SK-N-SH treated with all-trans-retinoic acid at 6 μM for 48 hours (cell line): ENCODE data around the gene AMY2B.

ENCODE experiments used
- ARNTL ChIP-seq: fragments of 450-650 bp; formaldehyde crosslinking; IDR thresholded peaks from 2 replicates; pipeline ENCODE4 v1.5.0; 2020; ENCODE audit warnings: low read depth, mild to moderate bottlenecking, moderate library complexity, borderline replicate concordance
- CREB5 ChIP-seq: fragments of 250-450 bp; sonication (Bioruptor Pico); IDR thresholded peaks from 2 replicates; pipeline ENCODE4 v1.5.1; 2020; ENCODE audit warnings: low read depth, mild to moderate bottlenecking, moderate library complexity
- CSDC2 ChIP-seq: fragments of 250-450 bp; sonication (Bioruptor Pico); IDR thresholded peaks from 2 replicates; pipeline ENCODE4 v1.5.0; 2020; ENCODE audit warnings: mild to moderate bottlenecking, moderate library complexity
- ISL1 ChIP-seq: fragments of 250-450 bp; sonication (Bioruptor Pico); IDR thresholded peaks from 2 replicates; pipeline ENCODE4 v2.1.2; 2022; ENCODE audit warnings: mild to moderate bottlenecking, moderate library complexity
- SNAI2 ChIP-seq: fragments of 250-450 bp; sonication (Bioruptor Pico); IDR thresholded peaks from 2 replicates; pipeline ENCODE4 v1.5.0; 2020; ENCODE audit warnings: mild to moderate bottlenecking, moderate library complexity

GRCh38 chr1:103529746-103530145, 41.6 kb upstream of the AMY2B start:
- no peak for TF ChIP-seq ARNTL (CRISPR knock-in tag)
- no peak for TF ChIP-seq CSDC2 (CRISPR knock-in tag)
- TF ChIP-seq CREB5 (CRISPR knock-in tag), result no peak
- TF ChIP-seq ISL1 (CRISPR knock-in tag), result no peak
- no peak for TF ChIP-seq SNAI2 (CRISPR knock-in tag)
